ENCODE measurements around the gene ELK4. TPM values are rescaled to one million over a fixed set of nuclear protein-coding genes. Genes with fewer than 3 reads are reported as not detected.

ELK4 gene
- total and polyA plus RNA-seq, 2 of the 13 experiments (the other 11 are each of a cell fraction or from before 2014, with no cell fraction given), result 8.3 to 13.1 TPM

GRCh38 chr1:205631010-205631767 lies 622 bp downstream of the ELK4 start (continued):
- TF ChIP-seq ARID5B (CRISPR knock-in tag; IDR thresholded peaks at IDR 0.05), result peak; percentile 35
- no peak for TF ChIP-seq ZNF7 (CRISPR knock-in tag; IDR thresholded peaks at IDR 0.05)
- peak; percentile 55 for TF ChIP-seq ZEB1 (IDR thresholded peaks at IDR 0.05; ENCODE audit: insufficient replicate concordance, low read depth)
- no peak for TF ChIP-seq ZNF761 (CRISPR knock-in tag; conservative IDR thresholded peaks at IDR 0.05)
- peak; percentile 35; the same call in 1 of the 2 replicates for TF ChIP-seq FOXP4 (CRISPR knock-in tag; IDR thresholded peaks at IDR 0.05)
- peak; percentile 2; the same call in 1 of the 2 replicates for TF ChIP-seq IKZF5 (CRISPR knock-in tag; IDR thresholded peaks at IDR 0.05)
- TF ChIP-seq ZNF614 (CRISPR knock-in tag; IDR thresholded peaks at IDR 0.05; ENCODE audit: borderline replicate concordance), result no peak
- TF ChIP-seq GMEB2 (CRISPR knock-in tag; IDR thresholded peaks at IDR 0.05; ENCODE audit: low read depth), result no peak
- peak; percentile 43; the same call in 1 of the 2 replicates for TF ChIP-seq ZNF607 (CRISPR knock-in tag; IDR thresholded peaks at IDR 0.05; ENCODE audit: borderline replicate concordance)
- TF ChIP-seq ZNF710 (CRISPR knock-in tag; IDR thresholded peaks at IDR 0.05; ENCODE audit: borderline replicate concordance), result peak; percentile 95
- no peak for TF ChIP-seq THYN1 (CRISPR knock-in tag; IDR thresholded peaks at IDR 0.05; ENCODE audit: borderline replicate concordance, low read depth)
- no peak for TF ChIP-seq ZBTB33 (CRISPR knock-in tag; IDR thresholded peaks at IDR 0.05)
- no peak for TF ChIP-seq RAD51 (IDR thresholded peaks at IDR 0.05; ENCODE audit: borderline replicate concordance)
- peak; percentile 81 for TF ChIP-seq HNF4A (CRISPR knock-in tag; IDR thresholded peaks at IDR 0.05)
- TF ChIP-seq SALL1 (CRISPR knock-in tag; IDR thresholded peaks at IDR 0.05), result peak; percentile 74
